ENCODE data around the gene ZNF597. TPM values are rescaled to one million over a fixed set of nuclear protein-coding genes. Genes with fewer than 3 reads are reported as not detected.

Gene ZNF597
- total RNA-seq, 1 donor from 2014 or later: 2.3 TPM

- H3K36me3 Mint-ChIP-seq (ENCODE audit: unreplicated experiment): peaks cover 72% of the 10 kb centered on the region
Measured at GRCh38 chr16:3408561-3409197, 34.6 kb downstream of the ZNF597 start.

DNA sequence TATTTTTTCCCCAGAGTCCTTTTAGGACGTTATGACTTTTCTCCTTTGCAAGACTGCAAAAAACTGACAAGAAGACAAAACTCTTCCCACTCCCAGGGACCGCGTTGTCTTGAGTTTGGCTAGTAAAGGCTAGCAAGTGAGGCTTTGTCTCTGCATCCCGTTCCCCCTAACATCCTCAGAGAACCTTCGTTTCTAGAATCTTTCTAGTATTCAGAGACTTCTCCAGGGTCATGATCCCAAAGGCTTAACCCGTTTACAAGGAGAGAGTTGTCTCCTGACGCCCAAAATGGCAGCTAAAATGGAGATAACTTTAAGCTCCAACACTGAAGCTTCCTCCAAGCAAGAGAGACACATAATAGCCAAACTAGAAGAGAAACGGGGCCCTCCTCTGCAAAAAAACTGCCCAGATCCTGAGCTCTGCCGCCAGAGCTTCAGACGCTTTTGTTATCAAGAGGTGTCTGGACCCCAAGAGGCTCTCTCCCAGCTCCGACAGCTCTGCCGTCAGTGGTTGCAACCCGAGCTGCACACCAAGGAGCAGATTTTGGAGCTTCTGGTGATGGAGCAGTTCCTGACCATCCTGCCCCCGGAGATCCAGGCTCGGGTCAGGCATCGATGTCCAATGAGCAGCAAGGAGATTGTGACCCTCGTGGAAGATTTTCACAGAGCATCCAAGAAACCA is 41.4 kb downstream of the ZNF597 start:
- Mint-ChIP-seq H3K4me3 (ENCODE audit: unreplicated experiment) (peak overlapping the region; percentile 88), H3K9me3 (ENCODE audit: unreplicated experiment) (peaks cover 25% of the 10 kb centered on the region), H3K36me3 (ENCODE audit: unreplicated experiment) (peaks cover 56% of the 10 kb centered on the region), H3K4me1 (ENCODE audit: unreplicated experiment) (peaks cover 14% of the 10 kb centered on the region), H3K27ac (ENCODE audit: unreplicated experiment) (peak overlapping the region; percentile 84), H3K27me3 (ENCODE audit: unreplicated experiment) (no peaks in the 10 kb centered on the region)
- TF ChIP-seq CTCF (IDR thresholded peaks at IDR 0.05): no peak
- DNase-seq (ENCODE audit: extremely low spot score, unreplicated experiment): no peak

More at GRCh38 chr16:3408561-3409197, 34.6 kb downstream of the ZNF597 start:
- no peak overlapping the region for H3K27ac Mint-ChIP-seq (ENCODE audit: unreplicated experiment)
- H3K9me3 Mint-ChIP-seq (ENCODE audit: unreplicated experiment): peaks cover 29% of the 10 kb centered on the region
- no peaks in the 10 kb centered on the region for H3K4me1 Mint-ChIP-seq (ENCODE audit: unreplicated experiment)
- DNase-seq (ENCODE audit: extremely low spot score, unreplicated experiment): no peak
- H3K4me3 Mint-ChIP-seq (ENCODE audit: unreplicated experiment): no peak overlapping the region
- H3K27me3 Mint-ChIP-seq (ENCODE audit: unreplicated experiment): no peaks in the 10 kb centered on the region
- no peak for TF ChIP-seq CTCF (IDR thresholded peaks at IDR 0.05)

GRCh38 chr16:3400779-3401688 is 42.3 kb downstream of the ZNF597 start, which contains the start of the genes ZNF174 and ZSCAN32:
TSS of gene ZNF174 (plus strand) at chr16:3401215. CDS start at chr16:3402005, 790 bp downstream.
TSS of gene ZSCAN32 (minus strand) at chr16:3401004. CDS start at chr16:3397557, 3,447 bp downstream.
- Mint-ChIP-seq H3K4me3 (ENCODE audit: unreplicated experiment) (peak within 1 kb of the TSS; percentile 88), H3K27ac (ENCODE audit: unreplicated experiment) (peak within 1 kb of the TSS; percentile 85), H3K4me1 (ENCODE audit: unreplicated experiment) (peaks cover 14% of the 10 kb centered on the region), H3K27me3 (ENCODE audit: unreplicated experiment) (no peaks in the 10 kb centered on the region), H3K9me3 (ENCODE audit: unreplicated experiment) (peaks cover 24% of the 10 kb centered on the region), H3K36me3 (ENCODE audit: unreplicated experiment) (peaks cover 57% of the 10 kb centered on the region)
- DNase-seq (ENCODE audit: extremely low spot score, unreplicated experiment): peak; percentile 99
- no peak for TF ChIP-seq CTCF (IDR thresholded peaks at IDR 0.05)

DNA sequence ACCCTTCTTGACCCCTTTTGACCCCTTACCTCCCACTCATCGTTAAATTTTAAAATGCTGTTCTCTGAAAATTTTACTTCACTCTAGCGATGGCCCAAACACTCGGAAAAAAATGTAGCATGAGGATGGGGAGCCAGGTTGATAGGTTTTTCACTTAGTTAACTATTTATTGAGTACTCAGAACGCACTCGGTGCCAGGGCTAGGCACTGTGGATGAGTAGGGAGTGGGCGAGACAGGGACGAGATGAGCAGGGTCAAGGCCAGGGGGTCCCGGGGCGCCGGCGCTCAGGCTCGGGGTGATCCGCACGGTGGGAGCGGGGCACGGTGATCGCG is 42.9 kb downstream of the ZNF597 start:
- Mint-ChIP-seq H3K9me3 (ENCODE audit: unreplicated experiment) (peaks cover 23% of the 10 kb centered on the region), H3K4me3 (ENCODE audit: unreplicated experiment) (peak overlapping the region; percentile 88), H3K27ac (ENCODE audit: unreplicated experiment) (peak overlapping the region; percentile 85), H3K36me3 (ENCODE audit: unreplicated experiment) (peaks cover 57% of the 10 kb centered on the region), H3K4me1 (ENCODE audit: unreplicated experiment) (peaks cover 14% of the 10 kb centered on the region), H3K27me3 (ENCODE audit: unreplicated experiment) (no peaks in the 10 kb centered on the region)
- DNase-seq (ENCODE audit: extremely low spot score, unreplicated experiment): no peak
- TF ChIP-seq CTCF (IDR thresholded peaks at IDR 0.05): no peak

All from osteocyte (in vitro differentiated cells).